Testis (tissue), 3 donors: ENCODE results near the gene METTL6. TPM values are rescaled to one million over a fixed set of nuclear protein-coding genes. Genes with fewer than 3 reads are reported as not detected.

ENCODE experiments used
- DNase-seq: peaks from one replicate; pipeline ENCODE4 v3.0.0-alpha.2; 2019
- H3K27ac ChIP-seq, 2 donors: fragments of 200-600 bp; sonication (generic); one replicate each; pipeline ENCODE4 v1.5.1; 2019
- H3K27me3 ChIP-seq: fragments of 200-600 bp; sonication (generic); one replicate; pipeline ENCODE4 v1.5.1; 2019
- H3K36me3 ChIP-seq: fragments of 200-600 bp; sonication (generic); one replicate; pipeline ENCODE4 v1.5.1; 2017; ENCODE audit warnings: low read depth; ENCODE audit errors: missing control alignments
- H3K4me1 ChIP-seq: fragments of 200-600 bp; sonication (generic); one replicate; pipeline ENCODE4 v1.5.1; 2019
- H3K4me3 ChIP-seq, 2 donors: fragments of 200-600 bp; sonication (generic); one replicate each; pipeline ENCODE4 v1.5.1; 2017 to 2019
- H3K9me3 ChIP-seq: fragments of 200-600 bp; sonication (generic); one replicate; pipeline ENCODE4 v1.5.1; 2017
- POLR2A ChIP-seq: fragments of 450-650 bp; IDR thresholded peaks from one replicate; pipeline ENCODE4 v1.6.1; 2017; ENCODE audit warnings: antibody characterized with exemption, mild to moderate bottlenecking, moderate library complexity
- WGBS, 2 donors: methylation state at CpG; one replicate each; pipeline ENCODE4 v1.1.5; 2018; 5-methylcytosine and 5-hydroxymethylcytosine counted together
- intact Hi-C: fragments of 100-400 bp; cut with DNase I; formaldehyde crosslinking; loops from one replicate; pipeline ENCODE4 v1.15.1; 2023; ENCODE audit warnings: low total_unique reads
- polyA plus RNA-seq: library from polyadenylated mRNA; stranded (reverse); fragments of 350-450 nt; fragmentation: Illumina TruSeq; extraction: RNeasy Lipid Tissue Mini Kit (QIAGEN cat#74804); gene quantifications from one replicate; pipeline ENCODE4 v1.2.3, GENCODE V29; 2014; ENCODE audit warnings: low read depth, low replicate concordance; ENCODE audit not compliant: insufficient read depth
- total RNA-seq, 2 donors: library from RNA; depleted of rRNA; stranded (reverse); fragments of >200 nt; gene quantifications; one replicate each; pipeline ENCODE4 v1.2.3, GENCODE V29; 2016
- TF ChIP-seq, protein P1 (sequence below), 3 experiments: fragments of 450-650 bp in 2 of 3; fragments of 200-600 bp in 1 of 3; sonication (generic) in 1 of 3; IDR thresholded peaks; one replicate each; pipeline ENCODE4 v1.5.1; 2016 to 2019; ENCODE audit warnings: antibody characterized with exemption in 3 of 3, mild to moderate bottlenecking in 2 of 3, moderate library complexity in 1 of 3

The METTL6 gene
- total and polyA plus RNA-seq, 3 donors from 2014 or later = 42.9 to 49.4 (median 45.1) TPM

DNA sequence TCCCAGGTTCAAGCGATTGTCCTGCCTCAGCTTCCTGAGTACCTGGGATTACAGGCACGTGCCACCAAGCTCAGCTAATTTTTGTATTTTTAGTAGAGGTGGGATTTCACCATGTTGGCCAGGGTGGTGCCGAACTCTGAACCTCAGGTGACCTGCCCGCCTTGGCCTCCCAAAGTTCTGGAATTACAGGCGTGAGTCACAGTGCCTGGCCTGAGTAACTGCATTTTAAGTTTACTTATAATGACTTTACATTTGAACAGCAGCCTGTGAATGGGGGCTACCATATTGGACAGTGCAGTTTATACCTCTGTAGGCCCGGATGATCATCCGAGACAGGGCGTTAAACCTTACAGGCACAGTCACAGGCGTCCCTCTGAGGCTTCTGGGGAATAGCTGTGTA, 24.8 kb upstream of the METTL6 start:
- H3K4me3 ChIP-seq = no peak overlapping the region
- no peaks in the 10 kb centered on the region for H3K4me1 ChIP-seq
- intact Hi-C loops = no loop called here
- H3K9me3 ChIP-seq = no peaks in the 10 kb centered on the region
- H3K27ac ChIP-seq = no peak overlapping the region
- WGBS, 2 donors = 83 to 96% methylated on average over 9 of the region's 9 CpGs
- TF ChIP-seq, protein P1, sequence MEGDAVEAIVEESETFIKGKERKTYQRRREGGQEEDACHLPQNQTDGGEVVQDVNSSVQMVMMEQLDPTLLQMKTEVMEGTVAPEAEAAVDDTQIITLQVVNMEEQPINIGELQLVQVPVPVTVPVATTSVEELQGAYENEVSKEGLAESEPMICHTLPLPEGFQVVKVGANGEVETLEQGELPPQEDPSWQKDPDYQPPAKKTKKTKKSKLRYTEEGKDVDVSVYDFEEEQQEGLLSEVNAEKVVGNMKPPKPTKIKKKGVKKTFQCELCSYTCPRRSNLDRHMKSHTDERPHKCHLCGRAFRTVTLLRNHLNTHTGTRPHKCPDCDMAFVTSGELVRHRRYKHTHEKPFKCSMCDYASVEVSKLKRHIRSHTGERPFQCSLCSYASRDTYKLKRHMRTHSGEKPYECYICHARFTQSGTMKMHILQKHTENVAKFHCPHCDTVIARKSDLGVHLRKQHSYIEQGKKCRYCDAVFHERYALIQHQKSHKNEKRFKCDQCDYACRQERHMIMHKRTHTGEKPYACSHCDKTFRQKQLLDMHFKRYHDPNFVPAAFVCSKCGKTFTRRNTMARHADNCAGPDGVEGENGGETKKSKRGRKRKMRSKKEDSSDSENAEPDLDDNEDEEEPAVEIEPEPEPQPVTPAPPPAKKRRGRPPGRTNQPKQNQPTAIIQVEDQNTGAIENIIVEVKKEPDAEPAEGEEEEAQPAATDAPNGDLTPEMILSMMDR (IDR thresholded peaks at IDR 0.05) = no peak
- TF ChIP-seq POLR2A = no peak
- H3K36me3 ChIP-seq = no peaks in the 10 kb centered on the region
- H3K27me3 ChIP-seq = no peaks in the 10 kb centered on the region
- DNase-seq = no peak

DNA sequence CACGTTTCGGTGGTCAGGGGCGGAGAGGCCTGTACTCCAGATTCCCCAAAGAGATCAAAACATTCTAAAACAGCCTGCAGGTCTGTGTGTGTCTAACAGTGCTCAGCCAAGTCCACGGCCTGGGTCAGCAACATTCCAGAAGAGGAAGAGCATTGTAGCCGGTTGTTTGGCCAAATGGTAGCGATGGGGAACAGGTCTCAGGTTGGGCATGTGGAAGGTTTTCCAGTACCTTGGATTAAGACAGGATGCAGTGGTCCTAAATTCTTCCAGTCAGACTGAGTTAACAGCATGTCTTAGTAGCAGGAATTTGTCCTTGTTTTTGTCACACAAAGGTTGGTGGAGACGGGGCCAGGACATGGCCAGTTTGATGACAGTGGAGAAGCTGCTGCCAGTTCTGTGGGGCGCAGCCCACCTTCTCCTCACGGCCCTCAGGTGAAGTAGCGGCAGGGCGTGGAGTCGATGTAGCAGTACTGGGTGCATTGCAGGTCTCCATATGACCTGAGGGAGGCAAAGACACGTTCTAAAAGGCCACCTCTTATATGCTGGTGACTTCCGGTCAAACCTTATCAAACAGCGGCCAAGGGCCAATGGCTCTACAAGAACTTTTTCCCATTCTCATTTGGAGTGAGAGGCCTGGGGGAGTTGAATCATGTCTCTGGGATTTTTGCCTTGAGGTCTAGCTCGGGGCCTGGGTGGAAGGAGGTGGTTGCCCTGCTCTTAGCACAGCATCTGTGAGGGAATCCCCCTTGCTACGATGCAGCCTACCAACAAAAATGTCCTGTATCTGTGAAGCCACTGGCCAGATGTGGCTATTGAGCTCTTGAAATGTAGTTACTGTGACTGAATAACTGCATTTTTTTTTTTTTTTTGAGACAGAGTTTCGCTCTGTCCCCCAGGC, 24.1 kb upstream of the METTL6 start:
- intact Hi-C loops = no loop called here
- TF ChIP-seq, protein P1 (IDR thresholded peaks at IDR 0.05) = no peak
- no peak for TF ChIP-seq POLR2A
- DNase-seq = no peak
- Histone ChIP-seq H3K27ac (no peak overlapping the region), H3K4me1 (no peaks in the 10 kb centered on the region), H3K36me3 (no peaks in the 10 kb centered on the region), H3K27me3 (no peaks in the 10 kb centered on the region), H3K9me3 (no peaks in the 10 kb centered on the region), H3K4me3 (no peak overlapping the region)
- 91 to 93% methylated on average over 18 of the region's 18 CpGs for WGBS, 2 donors

DNA sequence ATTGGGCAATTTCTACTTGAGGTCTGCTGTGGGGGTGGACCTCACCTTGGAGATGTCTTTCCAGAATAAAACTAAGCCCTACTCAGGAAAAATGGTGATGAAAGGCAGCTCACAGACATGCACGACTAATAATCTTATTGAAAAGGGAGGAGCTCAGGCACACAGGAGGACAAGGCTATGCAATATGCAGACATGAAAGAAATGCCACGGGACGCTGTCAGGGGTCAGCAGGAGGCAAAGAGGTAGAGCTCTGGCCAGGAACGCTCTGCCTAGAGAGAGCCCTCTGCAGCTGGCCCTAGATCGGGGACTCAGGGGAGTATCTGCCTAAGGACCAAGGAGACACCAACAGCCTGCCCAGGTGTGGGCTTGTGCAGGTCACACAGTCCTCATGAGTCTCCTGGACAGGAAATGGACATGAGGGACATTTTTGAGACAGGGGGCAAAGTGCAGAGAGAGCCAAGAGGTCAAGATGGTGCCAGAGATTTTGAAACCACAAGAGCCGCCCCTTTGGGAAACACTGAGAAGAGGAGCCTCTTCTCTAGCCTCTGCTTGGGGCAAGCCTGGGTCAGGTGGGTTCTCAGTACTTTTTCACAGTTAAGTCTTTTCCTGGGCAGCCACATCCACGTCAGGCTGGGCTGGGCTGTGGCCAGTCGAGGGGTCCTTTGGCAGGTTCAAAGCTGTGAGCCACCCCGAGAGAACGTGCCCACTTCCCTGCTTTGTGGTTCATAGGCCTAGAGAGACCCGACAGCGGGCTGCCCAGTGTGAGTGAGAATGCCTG, 23.3 kb upstream of the METTL6 start:
- 89 to 93% methylated on average over 9 to 12 of the region's 12 CpGs for WGBS, 2 donors
- H3K4me1 ChIP-seq = no peaks in the 10 kb centered on the region
- H3K4me3 ChIP-seq = no peak overlapping the region
- intact Hi-C loops = no loop called here
- DNase-seq = no peak
- H3K36me3 ChIP-seq = no peaks in the 10 kb centered on the region
- H3K27ac ChIP-seq = no peak overlapping the region
- no peaks in the 10 kb centered on the region for H3K27me3 ChIP-seq
- H3K9me3 ChIP-seq = no peaks in the 10 kb centered on the region
- TF ChIP-seq, protein P1 (IDR thresholded peaks at IDR 0.05) = no peak
- no peak for TF ChIP-seq POLR2A

DNA sequence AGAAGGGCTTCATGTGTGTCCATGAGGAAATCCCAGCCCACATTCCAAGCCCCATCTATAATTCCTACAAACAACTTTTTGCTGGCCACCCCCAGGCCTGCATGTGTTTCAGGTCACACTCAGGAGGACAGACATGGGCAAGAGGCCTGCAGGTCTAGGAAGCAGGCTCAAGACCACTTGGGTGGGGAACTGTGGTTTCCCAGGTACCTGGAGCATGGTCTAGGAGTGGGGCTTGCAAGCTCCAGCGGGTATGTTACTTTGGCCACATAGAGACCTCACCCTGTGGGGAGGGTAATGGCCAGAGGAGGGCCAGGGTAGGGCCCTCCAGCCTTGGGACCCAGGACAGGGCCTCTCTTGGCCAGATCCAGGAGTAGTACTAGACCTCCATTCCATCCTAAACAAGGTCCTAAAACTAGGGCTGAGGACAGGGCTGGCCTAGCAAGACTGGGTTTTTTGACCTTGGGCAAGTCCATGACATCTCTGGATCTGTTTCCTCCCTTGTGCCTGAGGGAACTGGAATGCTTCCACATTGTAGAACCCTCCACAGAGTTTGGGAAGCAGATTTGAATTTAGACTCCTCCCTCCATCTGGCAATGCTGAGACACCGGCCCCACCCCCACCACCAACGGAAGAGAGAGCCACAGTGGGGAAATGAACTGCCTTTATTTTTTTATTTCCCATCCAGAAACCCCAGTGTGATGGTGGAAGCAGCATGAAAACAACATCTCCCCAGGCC, 22.3 kb upstream of the METTL6 start:
- Histone ChIP-seq H3K36me3 (no peaks in the 10 kb centered on the region), H3K27ac (no peak overlapping the region), H3K27me3 (no peaks in the 10 kb centered on the region), H3K9me3 (no peaks in the 10 kb centered on the region), H3K4me1 (no peaks in the 10 kb centered on the region), H3K4me3 (no peak overlapping the region)
- DNase-seq = no peak
- TF ChIP-seq, protein P1 (IDR thresholded peaks at IDR 0.05) = no peak
- 89 to 94% methylated on average over 3 of the region's 3 CpGs for WGBS, 2 donors
- intact Hi-C loops = no loop called here
